ENCODE measurements around the gene DYNC2I2.

Gene DYNC2I2

GRCh38 chr9:128635266-128636023 is 21.2 kb downstream of the DYNC2I2 start:
- peak; percentile 96 for DNase-seq

GRCh38 chr9:128634651-128635262 is 21.9 kb downstream of the DYNC2I2 start:
- no peak for DNase-seq

GRCh38 chr9:128634111-128634510 is 22.5 kb downstream of the DYNC2I2 start:
- no peak for DNase-seq

GRCh38 chr9:128633601-128634000 is 23.0 kb downstream of the DYNC2I2 start:
- DNase-seq: no peak

- DNase-seq: no peak
Observed at GRCh38 chr9:128633057-128633456, 23.6 kb downstream of the DYNC2I2 start.

DNA sequence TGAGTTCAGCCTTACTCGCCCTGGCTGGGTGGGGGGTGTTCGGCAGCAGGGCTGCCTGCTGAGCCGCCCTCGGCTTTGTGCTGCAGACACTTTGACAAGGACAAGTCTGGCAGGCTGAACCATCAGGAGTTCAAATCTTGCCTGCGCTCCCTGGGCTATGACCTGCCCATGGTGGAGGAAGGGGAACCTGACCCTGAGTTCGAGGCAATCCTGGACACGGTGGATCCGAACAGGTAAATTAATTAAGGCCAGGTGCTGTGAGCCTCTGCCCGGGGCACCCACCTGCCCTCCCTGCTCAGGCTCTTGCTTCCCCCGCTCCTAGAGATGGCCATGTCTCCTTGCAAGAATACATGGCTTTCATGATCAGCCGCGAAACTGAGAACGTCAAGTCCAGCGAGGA is 24.2 kb downstream of the DYNC2I2 start:
- no peak for DNase-seq

DNA sequence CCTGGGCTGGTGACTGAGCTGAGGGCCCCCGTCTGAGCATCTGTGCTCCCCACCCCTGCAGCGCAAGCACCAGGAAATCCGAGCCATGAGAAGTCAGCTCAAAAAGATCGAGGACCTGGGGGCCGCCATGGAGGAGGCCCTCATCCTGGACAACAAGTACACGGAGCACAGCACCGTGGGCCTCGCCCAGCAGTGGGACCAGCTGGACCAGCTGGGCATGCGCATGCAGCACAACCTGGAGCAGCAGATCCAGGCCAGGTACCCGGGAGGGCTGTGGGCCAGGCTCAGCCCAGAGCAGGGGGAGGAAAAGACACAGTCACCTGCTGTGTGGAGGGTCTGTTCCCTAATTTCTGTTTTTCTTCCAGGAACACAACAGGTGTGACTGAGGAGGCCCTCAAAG is 24.6 kb downstream of the DYNC2I2 start:
- no peak for DNase-seq

- no peak for DNase-seq
Observed at GRCh38 chr9:128631636-128632035, 25.0 kb downstream of the DYNC2I2 start.

- DNase-seq: no peak
Observed at GRCh38 chr9:128629852-128630545, 26.6 kb downstream of the DYNC2I2 start.

DNA sequence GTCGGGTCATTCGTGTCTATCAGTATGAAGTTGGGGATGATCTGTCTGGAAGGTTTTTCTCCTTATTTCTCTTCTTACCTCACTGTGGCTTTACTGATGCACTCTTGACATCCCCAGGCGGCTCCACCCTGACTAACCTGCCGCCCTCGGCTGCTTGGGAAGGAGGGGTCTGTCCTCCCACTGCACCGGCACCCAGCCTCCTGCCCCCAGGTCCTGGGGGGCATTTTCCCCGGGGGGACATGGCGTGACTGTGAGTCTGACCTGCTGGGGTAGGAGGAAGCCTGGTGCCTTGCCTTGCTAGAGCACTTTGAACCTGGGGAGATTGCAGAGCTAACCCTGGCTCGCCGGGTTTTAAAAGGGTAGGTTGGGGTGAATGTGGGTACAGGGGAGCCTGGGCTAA is 27.5 kb downstream of the DYNC2I2 start:
- DNase-seq: no peak

DNA sequence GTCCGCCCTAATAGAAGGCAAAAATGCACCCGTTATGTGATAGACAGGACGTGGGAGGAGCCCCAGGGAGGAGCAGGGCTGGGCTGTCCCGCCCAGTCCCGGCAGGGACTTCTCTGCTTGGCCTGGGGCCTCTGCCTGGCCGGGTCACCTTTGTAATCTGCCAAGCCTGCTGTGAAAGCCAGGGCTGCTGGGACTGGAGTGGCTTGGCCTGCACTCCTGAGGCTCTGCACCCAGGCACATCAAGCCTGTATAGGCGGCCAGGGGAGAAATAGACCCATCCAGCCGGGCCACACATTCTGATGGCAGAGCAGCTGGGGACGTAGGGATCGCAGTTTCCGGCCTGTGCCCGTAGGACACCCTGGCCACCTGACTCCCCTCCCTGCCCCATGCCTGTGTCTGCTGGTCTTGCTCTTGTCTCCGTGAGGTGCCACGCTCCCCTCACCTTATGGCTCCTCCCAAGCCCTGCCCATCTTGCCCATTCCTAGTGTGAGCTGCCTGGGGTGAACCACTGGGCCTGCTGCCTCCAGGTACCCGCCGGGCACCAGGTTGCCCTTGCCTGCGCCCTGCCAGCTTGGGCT is 28.1 kb downstream of the DYNC2I2 start:
- DNase-seq: no peak

DNA sequence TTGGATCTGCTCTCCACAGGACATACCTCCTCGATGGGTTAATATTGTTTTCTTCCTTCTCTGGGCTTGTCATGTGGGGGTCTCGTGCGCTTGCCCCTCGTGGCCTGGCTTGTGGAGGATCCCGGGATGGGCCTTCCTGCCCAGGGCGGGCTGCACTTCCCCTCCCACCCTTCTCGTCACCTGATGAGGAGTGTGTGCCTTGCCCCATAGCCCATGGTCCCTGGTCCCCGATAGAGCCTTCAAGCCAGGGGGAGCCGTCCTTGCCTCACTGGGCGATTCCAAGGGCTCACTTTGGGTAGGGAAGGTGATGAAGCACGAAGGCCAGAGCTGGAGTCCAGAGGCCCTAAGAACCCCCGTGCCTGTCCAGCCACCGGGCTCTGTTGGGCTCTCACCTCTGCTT is 28.7 kb downstream of the DYNC2I2 start:
- no peak for DNase-seq

DNA sequence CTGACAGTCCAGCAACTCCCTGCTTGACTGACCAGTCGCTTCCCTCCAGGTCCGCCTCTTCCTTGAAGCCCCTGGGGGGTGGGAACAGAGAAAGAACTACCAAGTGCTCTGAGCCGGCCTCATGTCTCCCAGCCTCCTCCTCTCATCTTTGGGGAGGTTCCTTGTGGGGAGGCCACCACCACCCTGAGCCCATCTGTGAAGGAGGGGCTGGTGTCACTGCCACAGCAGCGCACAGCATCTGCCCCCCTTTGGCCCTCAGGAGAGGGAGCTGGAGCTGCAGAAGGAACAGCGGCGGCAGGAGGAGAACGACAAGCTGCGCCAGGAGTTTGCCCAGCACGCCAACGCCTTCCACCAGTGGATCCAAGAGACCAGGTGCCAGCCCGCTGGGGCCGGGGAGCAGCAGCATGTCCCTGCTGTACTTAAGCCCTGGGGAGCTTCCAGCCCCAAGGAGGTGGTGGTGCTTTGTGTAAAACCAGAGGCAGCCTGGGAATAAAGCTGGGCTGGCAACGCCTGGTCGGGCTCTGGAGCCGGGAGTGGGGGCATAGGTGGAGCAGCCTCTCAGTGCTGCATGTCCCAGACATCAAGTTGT is 29.4 kb downstream of the DYNC2I2 start:
- DNase-seq: no peak

DNA sequence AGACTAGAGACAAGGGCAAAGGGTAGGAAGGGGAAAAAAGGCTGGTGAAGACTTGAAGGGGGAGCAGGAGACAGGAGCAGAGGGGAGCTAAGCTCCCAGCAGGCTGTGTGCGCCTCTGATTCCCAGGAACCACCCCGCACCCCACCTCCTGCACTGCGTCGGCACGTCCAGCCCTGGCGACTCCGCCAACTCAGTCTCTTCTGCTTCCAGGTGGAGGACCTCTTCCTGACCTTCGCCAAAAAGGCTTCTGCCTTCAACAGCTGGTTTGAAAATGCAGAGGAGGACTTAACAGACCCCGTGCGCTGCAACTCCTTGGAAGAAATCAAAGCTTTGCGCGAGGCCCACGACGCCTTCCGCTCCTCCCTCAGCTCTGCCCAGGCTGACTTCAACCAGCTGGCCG is 30.5 kb downstream of the DYNC2I2 start:
- DNase-seq: no peak

DNA sequence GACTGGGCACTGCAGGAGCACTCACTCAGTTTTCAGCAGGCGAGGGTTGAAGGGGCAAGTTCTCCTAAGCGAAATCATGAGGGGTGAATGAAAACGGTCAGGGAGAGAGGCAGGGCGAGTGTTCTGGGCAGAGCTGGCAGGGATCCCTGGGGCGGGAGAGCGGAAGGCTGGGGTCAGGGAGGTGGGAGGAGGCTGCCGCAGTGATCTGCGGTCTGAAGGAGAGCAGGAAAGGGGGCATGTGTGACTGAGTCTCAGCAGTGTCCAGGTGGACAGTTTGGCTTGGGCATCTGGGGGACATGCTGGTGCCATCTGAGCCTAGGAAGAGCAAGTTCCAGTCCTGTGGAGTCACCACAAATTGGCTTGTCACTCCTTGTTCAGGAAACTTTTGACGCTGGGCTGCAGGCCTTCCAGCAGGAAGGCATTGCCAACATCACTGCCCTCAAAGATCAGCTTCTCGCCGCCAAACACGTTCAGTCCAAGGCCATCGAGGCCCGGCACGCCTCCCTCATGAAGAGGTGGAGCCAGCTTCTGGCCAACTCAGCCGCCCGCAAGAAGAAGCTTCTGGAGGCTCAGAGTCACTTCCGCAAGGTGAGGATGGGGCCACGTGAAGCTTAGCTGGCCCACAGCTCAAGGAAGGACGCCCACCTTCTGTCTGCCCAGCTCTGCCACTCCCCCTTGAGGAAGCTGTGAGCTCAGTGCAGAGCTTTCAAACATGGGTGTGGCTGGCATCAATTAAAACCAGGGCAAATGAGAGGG is 31.1 kb downstream of the DYNC2I2 start:
- DNase-seq: no peak

DNA sequence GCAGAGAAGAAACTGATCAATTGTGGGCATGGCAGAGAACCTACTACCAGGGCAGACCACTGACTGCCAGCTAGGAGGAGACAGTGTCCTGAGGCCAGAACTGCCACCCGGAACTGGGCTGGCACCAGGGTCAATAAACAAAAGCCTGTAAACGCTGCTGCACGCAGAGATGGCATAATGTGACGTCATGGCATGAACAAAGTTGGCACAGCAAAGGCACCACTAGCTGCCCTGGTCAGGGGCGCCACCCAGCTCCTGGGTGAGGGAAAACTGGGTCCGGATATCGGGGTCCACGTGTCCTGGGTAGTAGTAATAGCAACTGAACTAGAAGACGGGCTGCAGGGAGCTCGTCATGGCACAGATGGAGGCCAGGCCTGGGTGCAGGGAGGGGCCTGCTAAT is 32.1 kb downstream of the DYNC2I2 start:
- DNase-seq: no peak

DNA sequence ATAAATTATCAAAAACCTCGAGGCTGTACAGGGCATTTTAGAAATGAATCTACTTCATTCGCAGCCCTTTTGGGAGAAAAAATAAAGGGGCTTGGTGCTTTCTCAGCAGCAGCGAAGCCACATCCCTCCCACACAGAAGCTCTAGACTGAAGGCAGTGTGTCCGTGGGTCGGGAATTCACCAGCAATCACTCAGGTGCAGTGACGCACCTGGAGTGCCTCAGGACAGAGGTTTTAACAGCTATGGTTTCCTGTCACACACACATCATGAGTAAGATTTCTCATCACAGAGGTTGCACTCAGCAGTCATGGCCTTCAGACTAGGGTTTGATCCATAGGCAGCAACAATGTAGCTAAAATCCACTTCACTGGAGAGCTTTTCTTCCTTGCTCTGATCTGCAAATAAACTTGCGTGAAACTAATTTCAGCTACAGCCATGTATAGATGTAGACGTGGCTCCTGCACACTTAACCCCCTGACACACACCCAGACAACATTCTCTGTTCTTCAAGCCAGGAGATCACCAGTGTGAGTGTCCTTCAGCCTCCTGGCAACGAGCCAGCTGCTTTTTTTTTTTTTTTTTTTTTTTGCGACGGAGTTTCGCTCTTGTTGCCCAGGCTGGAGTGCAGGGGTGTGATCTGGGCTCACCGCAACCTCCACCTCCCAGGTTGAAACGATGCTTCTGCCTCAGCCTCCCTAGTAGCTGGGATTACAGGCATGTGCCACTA is 34.8 kb downstream of the DYNC2I2 start:
- peak; percentile 15 for DNase-seq

DNA sequence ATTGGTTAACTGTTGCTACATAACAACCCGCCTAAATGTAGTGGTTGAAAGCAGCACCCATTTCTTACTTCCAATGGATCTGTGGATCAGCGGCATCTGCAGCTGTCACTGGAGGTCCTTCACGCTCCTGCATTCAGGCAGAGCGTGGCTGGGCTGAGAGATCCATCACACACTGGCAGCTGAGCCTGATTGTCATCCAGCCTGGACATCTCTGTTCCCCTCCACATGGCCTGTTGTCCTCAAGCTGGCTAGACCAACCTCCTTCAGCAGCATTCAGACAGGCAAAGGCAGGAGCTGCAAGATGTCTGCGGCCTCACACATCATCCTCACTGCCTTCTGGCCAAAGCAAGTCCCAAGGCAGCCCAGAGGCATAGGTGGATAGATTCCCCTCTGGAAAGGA is 36.9 kb downstream of the DYNC2I2 start:
- no peak for DNase-seq

DNA sequence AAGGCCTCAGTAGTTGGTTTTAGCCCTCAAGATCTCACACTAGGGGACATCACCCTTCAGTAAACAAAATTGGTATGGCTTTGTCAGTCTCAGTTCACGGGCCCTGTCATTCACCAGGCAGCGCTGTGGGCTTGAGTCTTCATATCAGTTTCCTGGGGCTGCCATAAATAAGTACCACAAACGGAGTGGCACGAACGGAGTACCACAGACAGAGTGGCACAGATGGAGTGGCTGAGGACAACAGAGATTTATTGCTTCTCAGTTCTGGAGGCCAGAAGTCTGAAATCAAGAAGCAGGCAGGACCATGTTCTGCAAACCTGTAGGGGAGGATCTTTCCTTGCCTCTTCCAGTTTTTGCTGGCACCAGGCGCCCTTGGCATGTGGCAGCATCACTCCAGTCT is 37.5 kb downstream of the DYNC2I2 start:
- DNase-seq: no peak

GRCh38 chr9:128617943-128618342 is 38.7 kb downstream of the DYNC2I2 start:
- DNase-seq: no peak

DNA sequence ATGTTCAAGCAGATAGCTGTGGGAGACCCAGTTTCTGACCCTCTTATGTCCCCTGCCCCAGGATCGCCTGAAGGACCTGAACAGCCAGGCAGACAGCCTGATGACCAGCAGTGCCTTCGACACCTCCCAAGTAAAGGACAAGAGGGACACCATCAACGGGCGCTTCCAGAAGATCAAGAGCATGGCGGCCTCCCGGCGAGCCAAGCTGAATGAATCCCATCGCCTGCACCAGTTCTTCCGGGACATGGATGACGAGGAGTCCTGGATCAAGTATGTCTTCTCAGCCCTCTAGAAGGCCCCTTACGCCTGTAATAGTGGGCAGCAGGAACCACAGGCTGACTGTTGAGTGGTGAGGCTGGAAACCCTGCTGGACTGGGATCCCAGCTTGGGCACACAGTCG is 41.1 kb downstream of the DYNC2I2 start:
- DNase-seq: no peak

DNA sequence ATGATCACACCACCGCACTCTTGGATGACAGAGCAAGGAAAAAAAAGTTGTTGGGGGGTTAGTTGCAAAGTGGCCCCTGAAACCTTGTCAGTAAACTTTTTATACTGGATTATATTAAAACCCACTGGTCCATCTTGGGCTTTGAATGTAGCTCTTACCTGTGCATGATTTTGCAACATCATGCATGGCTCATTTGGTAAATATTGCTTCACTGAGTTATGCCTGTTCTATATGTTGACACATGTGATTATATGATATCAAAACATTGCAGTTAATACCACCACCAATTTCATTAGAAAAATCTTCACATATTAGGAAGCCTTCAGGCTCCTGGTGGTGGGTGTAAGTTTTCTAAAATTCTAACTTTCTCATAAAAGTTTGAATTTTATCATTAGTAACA is 41.9 kb downstream of the DYNC2I2 start:
- DNase-seq: no peak

Measured in NCI-H2029 (cell line).